Measurements from ENCODE around the gene LRP11.

The LRP11 gene

GRCh38 chr6:149782337-149782736 is 81.8 kb downstream of the LRP11 start:
- WGBS (ENCODE audit: insufficient coverage, insufficient read length), result no CpG with 5 or more reads among the region's 2 CpGs
- H3K27me3 ChIP-seq (ENCODE audit: control insufficient read depth, insufficient read depth, low read length), result no peaks in the 10 kb centered on the region
- no peaks in the 10 kb centered on the region for H3K9me3 ChIP-seq (ENCODE audit: control insufficient read depth, insufficient read depth, low read length)
- H3K4me3 ChIP-seq (ENCODE audit: low read length), result no peak overlapping the region
- H3K27ac ChIP-seq (ENCODE audit: low read length), result no peak overlapping the region
- DNase-seq (ENCODE audit: low read depth, low spot score), result no peak
- no peaks in the 10 kb centered on the region; the same call in 1 of the 2 replicates for H3K36me3 ChIP-seq (ENCODE audit: control insufficient read depth, insufficient read depth, low read length)
- no peaks in the 10 kb centered on the region for H3K4me1 ChIP-seq (ENCODE audit: control insufficient read depth, insufficient read depth, low read length)

DNA sequence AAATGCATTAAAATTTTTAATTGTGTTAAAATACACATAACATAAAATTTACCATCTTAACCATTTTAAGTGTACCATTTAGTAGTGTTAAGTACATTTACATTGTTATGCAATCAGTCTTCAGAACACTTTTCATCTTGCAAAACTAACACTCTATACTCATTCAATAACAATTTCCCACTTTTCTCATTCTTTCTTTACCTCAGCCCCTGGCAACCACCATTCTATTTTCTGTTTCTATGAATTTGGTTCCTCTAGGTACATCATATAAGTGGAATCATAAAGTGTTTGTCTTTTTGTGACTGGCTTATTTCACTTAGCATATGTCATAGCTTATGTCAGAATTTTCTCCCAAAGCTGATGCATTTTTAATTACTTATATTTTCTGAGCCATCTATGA is 82.4 kb downstream of the LRP11 start:
- H3K36me3 ChIP-seq (ENCODE audit: control insufficient read depth, insufficient read depth, low read length), result no peaks in the 10 kb centered on the region; the same call in 1 of the 2 replicates
- H3K9me3 ChIP-seq (ENCODE audit: control insufficient read depth, insufficient read depth, low read length), result no peaks in the 10 kb centered on the region
- no peak overlapping the region for H3K27ac ChIP-seq (ENCODE audit: low read length)
- no peak overlapping the region for H3K4me3 ChIP-seq (ENCODE audit: low read length)
- DNase-seq (ENCODE audit: low read depth, low spot score), result no peak
- H3K27me3 ChIP-seq (ENCODE audit: control insufficient read depth, insufficient read depth, low read length), result no peaks in the 10 kb centered on the region
- no peaks in the 10 kb centered on the region for H3K4me1 ChIP-seq (ENCODE audit: control insufficient read depth, insufficient read depth, low read length)

DNA sequence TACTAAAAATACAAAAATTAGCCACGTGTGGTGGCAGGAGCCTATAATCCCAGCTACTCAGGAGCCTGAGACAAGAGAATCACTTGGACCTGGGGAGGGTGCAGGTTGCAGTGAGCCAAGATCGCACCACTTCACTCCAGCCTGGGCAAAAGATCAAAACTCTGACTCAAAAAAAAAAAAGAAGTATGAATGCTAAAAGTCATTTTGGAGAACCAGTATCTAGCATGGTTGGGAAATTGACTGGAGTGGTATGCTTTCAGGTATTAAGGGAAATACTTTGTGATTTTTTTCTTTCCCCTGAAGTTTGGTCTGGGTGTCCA is 84.6 kb downstream of the LRP11 start:
- H3K27me3 ChIP-seq (ENCODE audit: control insufficient read depth, insufficient read depth, low read length), result no peaks in the 10 kb centered on the region
- DNase-seq (ENCODE audit: low read depth, low spot score), result no peak
- no peaks in the 10 kb centered on the region; the same call in 1 of the 2 replicates for H3K36me3 ChIP-seq (ENCODE audit: control insufficient read depth, insufficient read depth, low read length)
- H3K9me3 ChIP-seq (ENCODE audit: control insufficient read depth, insufficient read depth, low read length), result no peaks in the 10 kb centered on the region
- no CpG with 5 or more reads among the region's 2 CpGs for WGBS (ENCODE audit: insufficient coverage, insufficient read length)
- H3K4me1 ChIP-seq (ENCODE audit: control insufficient read depth, insufficient read depth, low read length), result no peaks in the 10 kb centered on the region
- H3K27ac ChIP-seq (ENCODE audit: low read length), result no peak overlapping the region
- H3K4me3 ChIP-seq (ENCODE audit: low read length), result no peak overlapping the region

GRCh38 chr6:149777624-149778023 is 86.5 kb downstream of the LRP11 start:
- H3K27ac ChIP-seq (ENCODE audit: low read length), result no peak overlapping the region
- no CpG with 5 or more reads among the region's 1 CpG for WGBS (ENCODE audit: insufficient coverage, insufficient read length)

DNA sequence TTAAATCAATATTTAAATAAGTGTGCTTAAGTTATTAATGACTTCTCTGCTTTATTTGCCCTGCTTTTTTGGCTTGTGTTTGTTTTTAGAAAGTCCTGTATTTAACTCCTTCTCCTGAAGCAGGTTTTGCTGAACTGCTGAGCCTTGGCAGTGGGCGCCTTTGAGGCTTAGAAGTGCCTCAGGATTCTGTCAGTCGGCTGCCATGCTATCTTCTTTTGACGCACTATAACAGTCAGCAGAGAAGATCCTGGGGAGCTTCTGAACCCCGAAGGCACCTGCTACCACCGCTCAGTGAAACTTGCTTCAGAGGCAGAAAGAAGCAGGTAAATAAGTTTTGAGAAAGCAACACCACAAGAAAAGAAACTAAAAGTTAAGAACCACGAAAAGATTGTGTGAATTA is 92.2 kb downstream of the LRP11 start:
- Histone ChIP-seq H3K36me3 (ENCODE audit: control insufficient read depth, insufficient read depth, low read length) (peaks cover 2% of the 10 kb centered on the region; the same call in 1 of the 2 replicates), H3K4me3 (ENCODE audit: low read length) (no peak overlapping the region), H3K27ac (ENCODE audit: low read length) (no peak overlapping the region), H3K4me1 (ENCODE audit: control insufficient read depth, insufficient read depth, low read length) (no peaks in the 10 kb centered on the region), H3K9me3 (ENCODE audit: control insufficient read depth, insufficient read depth, low read length) (no peaks in the 10 kb centered on the region), H3K27me3 (ENCODE audit: control insufficient read depth, insufficient read depth, low read length) (no peaks in the 10 kb centered on the region)
- no CpG with 5 or more reads among the region's 6 CpGs for WGBS (ENCODE audit: insufficient coverage, insufficient read length)
- no peak for DNase-seq (ENCODE audit: low read depth, low spot score)

More at GRCh38 chr6:149777624-149778023, 86.5 kb downstream of the LRP11 start:
- Histone ChIP-seq H3K9me3 (ENCODE audit: control insufficient read depth, insufficient read depth, low read length) (no peaks in the 10 kb centered on the region), H3K27me3 (ENCODE audit: control insufficient read depth, insufficient read depth, low read length) (no peaks in the 10 kb centered on the region), H3K4me3 (ENCODE audit: low read length) (no peak overlapping the region), H3K4me1 (ENCODE audit: control insufficient read depth, insufficient read depth, low read length) (no peaks in the 10 kb centered on the region), H3K36me3 (ENCODE audit: control insufficient read depth, insufficient read depth, low read length) (no peaks in the 10 kb centered on the region)
- DNase-seq (ENCODE audit: low read depth, low spot score), result no peak

DNA sequence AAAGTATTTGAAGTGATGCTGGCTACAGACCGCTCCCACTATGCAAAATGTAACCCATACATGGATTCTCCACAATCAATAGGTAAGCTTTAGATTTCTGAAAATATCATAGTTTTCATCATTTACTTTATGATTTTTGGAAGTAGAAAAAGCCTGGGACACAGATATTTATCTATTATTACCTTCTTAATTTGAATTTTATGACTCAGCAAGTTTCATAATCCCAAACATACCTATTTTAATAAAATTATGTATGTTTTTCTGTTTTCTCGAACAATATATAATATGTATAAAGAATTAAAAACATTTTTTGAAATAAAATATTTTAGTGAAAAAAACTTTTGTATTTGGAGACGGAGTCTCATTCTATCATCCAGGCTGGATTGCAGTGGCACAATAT is 93.0 kb downstream of the LRP11 start:
- Histone ChIP-seq H3K4me3 (ENCODE audit: low read length) (no peak overlapping the region), H3K27me3 (ENCODE audit: control insufficient read depth, insufficient read depth, low read length) (no peaks in the 10 kb centered on the region), H3K36me3 (ENCODE audit: control insufficient read depth, insufficient read depth, low read length) (peaks cover 2% of the 10 kb centered on the region; the same call in 1 of the 2 replicates), H3K27ac (ENCODE audit: low read length) (no peak overlapping the region), H3K4me1 (ENCODE audit: control insufficient read depth, insufficient read depth, low read length) (no peaks in the 10 kb centered on the region), H3K9me3 (ENCODE audit: control insufficient read depth, insufficient read depth, low read length) (no peaks in the 10 kb centered on the region)
- no peak for DNase-seq (ENCODE audit: low read depth, low spot score)
- WGBS (ENCODE audit: insufficient coverage, insufficient read length), result no CpG with 5 or more reads among the region's 3 CpGs

DNA sequence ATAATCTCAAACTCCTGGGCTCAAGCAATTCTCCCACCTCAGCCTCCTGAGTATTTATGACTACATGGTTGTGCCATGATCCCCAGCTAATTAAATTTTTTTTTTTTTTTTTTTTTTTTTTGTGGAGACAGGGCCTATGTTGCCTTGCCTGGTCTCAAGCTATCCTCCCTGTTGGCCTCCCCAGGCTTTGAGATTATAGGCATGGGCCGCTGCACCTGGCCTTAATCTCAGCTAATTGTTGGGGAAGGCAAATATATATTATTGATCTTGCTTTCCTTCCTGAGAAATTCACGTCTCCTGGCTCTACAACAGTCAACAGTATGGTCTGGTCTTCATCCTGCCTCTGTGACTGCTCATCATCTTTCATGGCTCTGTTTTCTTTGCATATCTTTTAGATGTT is 94.5 kb downstream of the LRP11 start:
- Histone ChIP-seq H3K4me1 (ENCODE audit: control insufficient read depth, insufficient read depth, low read length) (no peaks in the 10 kb centered on the region), H3K27ac (ENCODE audit: low read length) (no peak overlapping the region), H3K9me3 (ENCODE audit: control insufficient read depth, insufficient read depth, low read length) (no peaks in the 10 kb centered on the region), H3K27me3 (ENCODE audit: control insufficient read depth, insufficient read depth, low read length) (no peaks in the 10 kb centered on the region), H3K36me3 (ENCODE audit: control insufficient read depth, insufficient read depth, low read length) (peaks cover 2% of the 10 kb centered on the region; the same call in 1 of the 2 replicates), H3K4me3 (ENCODE audit: low read length) (no peak overlapping the region)
- DNase-seq (ENCODE audit: low read depth, low spot score), result no peak
- no CpG with 5 or more reads among the region's 2 CpGs for WGBS (ENCODE audit: insufficient coverage, insufficient read length)
